ENCODE measurements around the gene PHRF1. TPM values are rescaled to one million over a fixed set of nuclear protein-coding genes. Genes with fewer than 3 reads are reported as not detected.

Gene PHRF1
- 31.3 TPM for polyA plus RNA-seq (2013, experiment 1 of 4)
- polyA plus RNA-seq (2013, experiment 2 of 4): 31.5 TPM
- 23.2 TPM for polyA plus RNA-seq (2013, experiment 3 of 4)
- 24.9 TPM for polyA plus RNA-seq (2013, experiment 4 of 4)

DNA sequence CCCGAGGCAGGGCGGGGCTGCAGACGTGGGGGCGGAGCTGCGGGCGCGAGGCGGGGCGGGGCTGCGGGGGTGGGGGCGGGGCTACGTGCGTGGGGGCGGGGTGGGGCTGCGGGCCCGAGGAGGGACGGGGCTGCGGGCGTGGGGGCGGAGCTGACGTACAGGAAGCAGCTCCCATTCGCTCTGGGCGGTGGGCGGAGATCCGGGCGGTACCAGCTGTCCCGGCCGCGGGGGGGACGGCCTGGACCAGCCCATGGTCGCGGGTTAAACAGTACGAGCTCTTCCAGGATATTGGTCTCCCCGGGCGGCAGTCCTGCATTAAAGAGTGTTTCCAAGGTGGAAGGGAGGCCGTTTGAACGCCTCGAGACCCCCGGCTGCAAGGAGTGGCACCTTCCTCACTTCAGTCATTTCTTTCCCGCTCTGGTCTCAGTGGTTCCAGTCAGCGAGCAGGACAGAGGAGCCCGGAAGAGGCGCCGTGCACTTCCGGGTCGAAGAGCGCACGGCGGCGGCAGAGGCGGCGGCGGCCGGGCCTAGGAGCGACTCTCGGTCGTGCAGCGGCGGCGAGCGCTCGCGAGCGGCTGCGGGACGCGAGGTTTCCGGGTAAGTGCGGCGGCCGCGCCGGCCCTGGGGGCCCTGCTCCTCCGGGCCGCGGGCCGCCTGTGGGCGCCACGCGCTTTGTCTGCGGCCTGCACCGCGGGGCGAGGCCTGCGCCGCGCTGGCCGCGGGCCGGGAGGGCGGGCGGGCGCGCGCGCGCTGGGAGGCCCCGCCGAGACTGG is at the start of gene PHRF1:
PHRF1 (plus strand) TSS at position 475 of the 773 bp plus-strand sequence. CDS start 5,043 bp downstream, outside the sequence.
- peaks cover 16% of the 10 kb centered on the region for H3K27me3 ChIP-seq (ENCODE audit: control insufficient read depth, insufficient read depth, low read length, poor library complexity, severe bottlenecking)
- H3K36me3 ChIP-seq (ENCODE audit: control insufficient read depth, insufficient read depth, low read length): no peaks in the 10 kb centered on the region
- H3K4me3 ChIP-seq (ENCODE audit: insufficient read depth, low read depth, low read length): peak within 1 kb of the TSS; percentile 66
- peak within 1 kb of the TSS; percentile 92 for H3K27ac ChIP-seq (ENCODE audit: insufficient read depth, low read depth, low read length, poor library complexity, severe bottlenecking)
- WGBS, 2 experiments: 0% methylated on average over 99 of the region's 99 CpGs
- H3K4me1 ChIP-seq (ENCODE audit: control insufficient read depth, insufficient read depth, low read length): peaks cover 20% of the 10 kb centered on the region
- no peaks in the 10 kb centered on the region for H3K9me3 ChIP-seq (ENCODE audit: control insufficient read depth, low read length)

DNA sequence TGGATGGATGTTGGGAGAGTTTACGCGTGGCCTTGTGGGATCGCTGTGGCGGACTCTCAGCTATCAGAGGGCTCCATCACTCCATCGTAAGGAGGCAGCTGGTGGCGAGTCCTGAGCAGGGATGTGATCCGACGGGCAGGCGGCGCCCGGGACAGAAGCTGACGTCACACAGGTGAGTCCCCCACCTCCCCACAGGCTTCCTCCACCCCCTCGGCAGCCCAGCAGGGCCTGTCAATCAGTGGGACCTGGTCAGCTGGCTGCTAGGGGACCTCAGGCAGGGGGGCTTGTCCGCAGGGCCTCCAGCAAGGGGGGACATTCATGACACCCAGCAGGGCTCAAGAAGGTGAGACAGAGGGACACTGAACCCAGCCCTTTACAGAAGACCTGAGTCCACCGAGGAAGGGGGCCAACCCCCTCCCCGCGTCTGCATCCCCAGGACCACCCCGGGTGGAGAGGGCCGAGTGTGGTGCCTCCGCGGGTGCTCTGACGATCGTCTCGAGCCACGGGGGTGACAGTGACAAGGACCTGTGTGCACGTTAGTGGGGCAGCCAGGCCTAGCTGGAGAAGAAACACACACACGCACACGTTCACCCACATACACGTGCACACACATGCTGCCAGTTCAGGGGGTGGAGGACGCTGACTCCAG is 48.0 kb upstream of the PHRF1 start:
- H3K4me3 ChIP-seq (ENCODE audit: insufficient read depth, low read depth, low read length): no peak overlapping the region
- no peaks in the 10 kb centered on the region for H3K4me1 ChIP-seq (ENCODE audit: control insufficient read depth, insufficient read depth, low read length)
- H3K36me3 ChIP-seq (ENCODE audit: control insufficient read depth, insufficient read depth, low read length): peaks cover 16% of the 10 kb centered on the region
- 88 to 91% methylated on average over 30 of the region's 30 CpGs for WGBS, 2 experiments
- no peaks in the 10 kb centered on the region for H3K9me3 ChIP-seq (ENCODE audit: control insufficient read depth, low read length)
- H3K27ac ChIP-seq (ENCODE audit: insufficient read depth, low read depth, low read length, poor library complexity, severe bottlenecking): no peak overlapping the region
- no peaks in the 10 kb centered on the region for H3K27me3 ChIP-seq (ENCODE audit: control insufficient read depth, insufficient read depth, low read length, poor library complexity, severe bottlenecking)

DNA sequence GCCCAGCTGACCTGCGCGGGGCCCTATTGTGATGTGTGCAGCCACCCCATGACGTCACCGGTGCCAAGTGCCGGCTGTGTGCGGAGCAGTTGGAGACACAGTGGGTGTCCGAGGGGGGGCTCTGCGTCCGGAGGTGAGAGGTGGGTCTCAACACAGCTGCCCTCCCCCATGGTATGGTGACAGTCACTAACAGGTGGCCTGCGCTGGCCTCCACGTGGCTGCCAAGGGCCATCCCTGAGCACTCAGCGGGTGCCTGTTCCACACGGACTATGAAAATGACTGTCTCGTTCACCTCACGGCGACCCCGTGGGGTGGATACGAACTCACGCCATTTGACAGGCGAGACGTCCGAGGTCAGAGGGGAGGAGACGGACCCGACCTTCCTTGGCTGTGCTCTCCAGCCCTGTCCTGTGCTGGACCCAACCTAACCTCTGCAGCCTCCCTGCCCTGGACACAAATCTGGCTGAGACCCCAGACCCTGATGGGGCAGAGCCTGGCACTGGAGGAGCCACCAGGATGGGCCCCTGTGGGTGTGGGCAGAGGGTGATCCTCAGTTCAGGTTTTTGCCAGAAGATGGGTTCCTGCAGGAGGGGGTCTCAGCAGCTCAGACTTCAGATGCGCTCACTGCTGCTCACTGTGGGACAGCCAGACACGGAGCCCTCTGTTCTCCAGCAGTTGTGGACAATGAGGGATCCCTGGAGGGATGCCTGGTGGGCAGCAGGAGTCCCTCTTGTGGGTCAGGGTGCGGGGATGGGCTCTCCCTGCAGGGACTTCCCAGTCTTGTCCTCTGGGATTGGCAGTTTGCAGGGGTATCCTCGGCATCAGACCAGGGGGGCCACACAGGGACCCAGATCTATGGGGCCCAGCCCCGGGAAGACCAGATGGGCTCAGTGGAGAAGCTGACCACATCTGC is 47.2 kb upstream of the PHRF1 start:
- WGBS, 2 experiments: 90% methylated on average over 29 of the region's 29 CpGs
- peaks cover 22% of the 10 kb centered on the region for H3K36me3 ChIP-seq (ENCODE audit: control insufficient read depth, insufficient read depth, low read length)
- no peaks in the 10 kb centered on the region for H3K27me3 ChIP-seq (ENCODE audit: control insufficient read depth, insufficient read depth, low read length, poor library complexity, severe bottlenecking)
- peaks cover 3% of the 10 kb centered on the region for H3K4me1 ChIP-seq (ENCODE audit: control insufficient read depth, insufficient read depth, low read length)
- no peak overlapping the region for H3K27ac ChIP-seq (ENCODE audit: insufficient read depth, low read depth, low read length, poor library complexity, severe bottlenecking)
- H3K9me3 ChIP-seq (ENCODE audit: control insufficient read depth, low read length): no peaks in the 10 kb centered on the region
- H3K4me3 ChIP-seq (ENCODE audit: insufficient read depth, low read depth, low read length): no peak overlapping the region

DNA sequence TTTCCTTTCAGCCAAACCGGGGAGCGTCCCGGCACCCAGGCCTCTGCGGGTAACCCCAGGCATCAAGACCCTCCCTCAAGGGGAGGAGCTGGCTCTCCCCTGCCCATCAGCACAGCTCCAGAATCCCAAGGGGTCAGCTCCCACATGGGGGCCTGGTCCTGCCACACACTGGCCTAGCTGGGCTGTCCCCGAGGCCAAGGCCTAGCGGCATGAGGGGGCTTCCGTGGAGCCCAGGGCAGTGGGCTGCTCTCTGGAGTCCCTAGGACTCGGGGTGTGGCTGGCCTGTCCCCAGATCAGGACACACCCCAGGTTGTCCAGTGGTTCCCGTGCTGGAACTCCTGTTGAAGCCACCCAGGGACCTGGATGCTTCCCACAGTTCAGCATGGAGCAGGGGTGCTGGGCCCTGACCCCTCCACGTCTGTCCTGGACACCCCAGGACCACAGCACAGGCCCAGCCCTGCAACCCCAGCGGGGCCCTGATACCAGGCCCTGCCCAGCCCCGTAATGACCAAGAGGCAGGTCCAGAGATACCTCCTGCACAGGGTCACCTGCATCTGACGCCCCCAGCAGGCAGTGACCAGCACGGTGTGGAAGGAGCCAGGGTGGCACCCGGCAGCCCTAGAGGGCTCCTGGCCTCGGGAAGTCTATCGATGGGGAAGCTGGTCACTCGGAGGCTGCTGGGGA is 46.4 kb upstream of the PHRF1 start:
- Histone ChIP-seq H3K4me1 (ENCODE audit: control insufficient read depth, insufficient read depth, low read length) (peaks cover 6% of the 10 kb centered on the region), H3K27me3 (ENCODE audit: control insufficient read depth, insufficient read depth, low read length, poor library complexity, severe bottlenecking) (no peaks in the 10 kb centered on the region), H3K27ac (ENCODE audit: insufficient read depth, low read depth, low read length, poor library complexity, severe bottlenecking) (no peak overlapping the region), H3K4me3 (ENCODE audit: insufficient read depth, low read depth, low read length) (no peak overlapping the region), H3K36me3 (ENCODE audit: control insufficient read depth, insufficient read depth, low read length) (peaks cover 22% of the 10 kb centered on the region), H3K9me3 (ENCODE audit: control insufficient read depth, low read length) (no peaks in the 10 kb centered on the region)
- WGBS, 2 experiments: 90% methylated on average over 18 of the region's 18 CpGs

GRCh38 chr11:530960-531831 is 45.1 kb upstream of the PHRF1 start:
- Histone ChIP-seq H3K4me3 (ENCODE audit: insufficient read depth, low read depth, low read length) (no peak overlapping the region), H3K27me3 (ENCODE audit: control insufficient read depth, insufficient read depth, low read length, poor library complexity, severe bottlenecking) (peaks cover 4% of the 10 kb centered on the region), H3K4me1 (ENCODE audit: control insufficient read depth, insufficient read depth, low read length) (peaks cover 6% of the 10 kb centered on the region), H3K27ac (ENCODE audit: insufficient read depth, low read depth, low read length, poor library complexity, severe bottlenecking) (no peak overlapping the region), H3K9me3 (ENCODE audit: control insufficient read depth, low read length) (no peaks in the 10 kb centered on the region), H3K36me3 (ENCODE audit: control insufficient read depth, insufficient read depth, low read length) (peaks cover 22% of the 10 kb centered on the region)
- WGBS, 2 experiments: 93% methylated on average over 28 of the region's 28 CpGs

- H3K4me3 ChIP-seq (ENCODE audit: insufficient read depth, low read depth, low read length): no peak overlapping the region
- H3K4me1 ChIP-seq (ENCODE audit: control insufficient read depth, insufficient read depth, low read length): peaks cover 6% of the 10 kb centered on the region
- H3K9me3 ChIP-seq (ENCODE audit: control insufficient read depth, low read length): no peaks in the 10 kb centered on the region
- H3K36me3 ChIP-seq (ENCODE audit: control insufficient read depth, insufficient read depth, low read length): peaks cover 22% of the 10 kb centered on the region
- H3K27ac ChIP-seq (ENCODE audit: insufficient read depth, low read depth, low read length, poor library complexity, severe bottlenecking): no peak overlapping the region
- H3K27me3 ChIP-seq (ENCODE audit: control insufficient read depth, insufficient read depth, low read length, poor library complexity, severe bottlenecking): peaks cover 12% of the 10 kb centered on the region
- 94 to 95% methylated on average over 18 of the region's 18 CpGs for WGBS, 2 experiments
Measured at GRCh38 chr11:531919-532526, 44.2 kb upstream of the PHRF1 start.

DNA sequence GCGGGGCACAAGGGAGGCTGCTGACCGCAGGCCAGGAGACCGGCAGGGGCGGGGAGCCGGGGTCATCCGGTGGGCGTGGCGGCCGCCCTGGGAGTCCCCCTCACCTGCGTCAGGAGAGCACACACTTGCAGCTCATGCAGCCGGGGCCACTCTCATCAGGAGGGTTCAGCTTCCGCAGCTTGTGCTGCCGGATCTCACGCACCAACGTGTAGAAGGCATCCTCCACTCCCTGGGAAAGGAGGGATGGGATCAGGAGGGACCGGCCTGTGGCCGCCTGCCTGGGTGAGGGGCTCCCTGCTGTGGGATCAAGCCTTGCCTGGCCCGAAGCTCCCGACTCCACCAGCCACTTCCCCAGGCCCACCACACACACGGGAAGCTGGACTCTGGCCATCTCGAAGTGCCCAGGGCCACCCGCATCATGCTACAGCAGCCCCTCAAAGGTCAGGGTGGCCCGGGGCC is 43.7 kb upstream of the PHRF1 start:
- WGBS, 2 experiments: 95 to 96% methylated on average over 23 of the region's 23 CpGs
- no peak overlapping the region for H3K27ac ChIP-seq (ENCODE audit: insufficient read depth, low read depth, low read length, poor library complexity, severe bottlenecking)
- no peak overlapping the region for H3K4me3 ChIP-seq (ENCODE audit: insufficient read depth, low read depth, low read length)
- H3K9me3 ChIP-seq (ENCODE audit: control insufficient read depth, low read length): no peaks in the 10 kb centered on the region
- peaks cover 18% of the 10 kb centered on the region for H3K27me3 ChIP-seq (ENCODE audit: control insufficient read depth, insufficient read depth, low read length, poor library complexity, severe bottlenecking)
- H3K4me1 ChIP-seq (ENCODE audit: control insufficient read depth, insufficient read depth, low read length): peaks cover 7% of the 10 kb centered on the region
- peaks cover 22% of the 10 kb centered on the region for H3K36me3 ChIP-seq (ENCODE audit: control insufficient read depth, insufficient read depth, low read length)

DNA sequence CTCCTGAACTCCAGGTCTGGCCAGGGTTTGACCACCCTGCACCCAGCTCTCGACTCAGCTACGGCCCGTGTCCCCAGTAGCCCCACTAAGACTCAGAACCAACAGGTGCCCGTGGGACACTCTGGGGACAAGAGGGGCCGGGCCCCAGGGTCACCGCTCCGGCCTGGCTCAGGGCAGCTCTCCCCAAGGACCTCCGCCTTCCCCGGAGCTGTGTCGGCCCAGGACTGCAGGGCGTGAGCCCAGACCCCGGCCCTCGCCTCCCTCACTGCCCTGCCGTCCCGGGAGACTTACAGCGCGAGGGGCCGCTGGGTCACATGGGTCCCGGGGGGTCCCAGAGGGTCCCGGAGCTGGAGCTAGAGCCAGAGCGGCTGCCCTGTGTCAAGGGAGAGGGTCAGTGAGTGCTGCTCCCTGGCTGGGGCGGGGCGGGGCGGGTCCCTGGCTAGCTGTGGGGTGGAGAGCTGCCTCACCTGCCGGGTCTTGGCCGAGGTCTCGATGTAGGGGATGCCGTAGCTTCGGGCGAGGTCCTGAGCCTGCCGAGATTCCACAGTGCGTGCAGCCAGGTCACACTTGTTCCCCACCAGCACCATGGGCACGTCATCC is 43.2 kb upstream of the PHRF1 start:
- peaks cover 22% of the 10 kb centered on the region for H3K36me3 ChIP-seq (ENCODE audit: control insufficient read depth, insufficient read depth, low read length)
- no peaks in the 10 kb centered on the region for H3K9me3 ChIP-seq (ENCODE audit: control insufficient read depth, low read length)
- no peak overlapping the region for H3K4me3 ChIP-seq (ENCODE audit: insufficient read depth, low read depth, low read length)
- H3K27me3 ChIP-seq (ENCODE audit: control insufficient read depth, insufficient read depth, low read length, poor library complexity, severe bottlenecking): peaks cover 23% of the 10 kb centered on the region
- 96 to 97% methylated on average over 33 of the region's 33 CpGs for WGBS, 2 experiments
- peaks cover 13% of the 10 kb centered on the region for H3K4me1 ChIP-seq (ENCODE audit: control insufficient read depth, insufficient read depth, low read length)
- no peak overlapping the region for H3K27ac ChIP-seq (ENCODE audit: insufficient read depth, low read depth, low read length, poor library complexity, severe bottlenecking)
